Thoracic aorta (tissue), 2 donors: Measurements from ENCODE around the gene NT5C1A. TPM values are rescaled to one million over a fixed set of nuclear protein-coding genes. Genes with fewer than 3 reads are reported as not detected.

Experiments
- total RNA-seq, 2 donors: library from RNA; depleted of rRNA; stranded (reverse); fragments of >200 nt; gene quantifications; one replicate each; pipeline versions ENCODE4 v1.1.0 to v1.2.3, GENCODE V29; 2016

NT5C1A gene
- total RNA-seq, 2 donors from 2014 or later: 2.8 TPM; not detected in 1

Other genes starting within 250 kb of the NT5C1A start
- gene BMP8A, start 180.5 kb downstream of the NT5C1A start, total RNA-seq: not detected
- 100 to 1,000 TPM in 1 of 2 donors, 10 to 100 TPM in 1; 85.2 to 171 TPM for gene PABPC4, start 95.3 kb downstream of the NT5C1A start, total RNA-seq
- 10 to 100 TPM; 45.6 to 91.2 TPM for gene HEYL, start 32.5 kb downstream of the NT5C1A start, total RNA-seq
- gene HPCAL4, start 19.3 kb upstream of the NT5C1A start, total RNA-seq: under 1 TPM in 1 of 2 donors, not detected in 1; 0.35 TPM
- gene PPIE, start 66.8 kb upstream of the NT5C1A start, total RNA-seq: 10 to 100 TPM; 30.4 to 53.9 TPM
- 1 to 10 TPM; 3.4 to 4.1 TPM for gene OXCT2, start 99.2 kb upstream of the NT5C1A start, total RNA-seq
- gene BMP8B, start 116.8 kb upstream of the NT5C1A start, total RNA-seq: 1 to 10 TPM in 1 of 2 donors, under 1 TPM in 1; 0.27 to 2.5 TPM
- 10 to 100 TPM; 15.6 to 19.3 TPM for gene TRIT1, start 211.4 kb upstream of the NT5C1A start, total RNA-seq
- gene MYCL, start 229.8 kb upstream of the NT5C1A start, total RNA-seq: 1 to 10 TPM in 1 of 2 donors, under 1 TPM in 1; 0.42 to 3.9 TPM